Neural cell (in vitro differentiated cells): ENCODE measurements around the gene LYG1. TPM values are rescaled to one million over a fixed set of nuclear protein-coding genes. Genes with fewer than 3 reads are reported as not detected.

Experiments used
- H2AFZ ChIP-seq: fragments of 200-600, 300-800 bp; sonication (generic), shearing (Covaris generic); 2 replicates; pipeline ENCODE4 v1.6.0; 2014; ENCODE audit warnings: low read depth, mild to moderate bottlenecking, antibody characterized with exemption, low read length, moderate library complexity
- H3F3A ChIP-seq: fragments of 200-600 bp; shearing (Covaris generic); 2 replicates; pipeline ENCODE4 v1.6.1; 2016; ENCODE audit warnings: mild to moderate bottlenecking, moderate library complexity, mixed read lengths, antibody characterized with exemption, low read length; ENCODE audit not compliant: insufficient read depth, poor library complexity, severe bottlenecking
- H3K27ac ChIP-seq: fragments of 200-600, 300-800 bp; sonication (generic), shearing (Covaris generic); 2 replicates; pipeline ENCODE4 v1.5.1; 2014; ENCODE audit warnings: mild to moderate bottlenecking, low read length, moderate library complexity
- H3K27me3 ChIP-seq: fragments of 300-800, 200-600 bp; sonication (generic), shearing (Covaris generic); 2 replicates; pipeline ENCODE4 v1.6.0; 2014; ENCODE audit warnings: mild to moderate bottlenecking, low read depth, low read length, moderate library complexity; ENCODE audit not compliant: insufficient read depth
- H3K36me3 ChIP-seq: fragments of 300-800, 200-600 bp; sonication (generic), shearing (Covaris generic); 2 replicates; pipeline ENCODE4 v1.5.1; 2014; ENCODE audit warnings: mild to moderate bottlenecking, antibody characterized with exemption, low read length, moderate library complexity; ENCODE audit not compliant: insufficient read depth
- H3K4me2 ChIP-seq: fragments of 300-800, 200-600 bp; sonication (generic), shearing (Covaris generic); 2 replicates; pipeline ENCODE4 v1.6.0; 2014; ENCODE audit warnings: mild to moderate bottlenecking, low read length
- H3K4me3 ChIP-seq: fragments of 300-800, 200-600 bp; sonication (generic), shearing (Covaris generic); 2 replicates; pipeline ENCODE4 v1.5.1; 2014; ENCODE audit warnings: mild to moderate bottlenecking, low read length, moderate library complexity
- H3K79me2 ChIP-seq: fragments of 200-600 bp; shearing (Covaris generic); replicated peaks from 2 replicates; pipeline ENCODE4 v1.6.0; 2014; ENCODE audit warnings: mild to moderate bottlenecking, low read length, moderate library complexity; ENCODE audit not compliant: insufficient read depth
- H3K9ac ChIP-seq: fragments of 300-800, 200-600 bp; sonication (generic), shearing (Covaris generic); 2 replicates; pipeline ENCODE4 v1.6.1; 2016; ENCODE audit warnings: mild to moderate bottlenecking, low read length, mixed read lengths
- H3K9me2 ChIP-seq: fragments of 200-600 bp; shearing (Covaris generic); 2 replicates; pipeline ENCODE4 v1.6.1; 2016; ENCODE audit warnings: mild to moderate bottlenecking, low read length, mixed read lengths; ENCODE audit not compliant: insufficient read depth
- H3K9me3 ChIP-seq: fragments of 200-600, 300-800 bp; sonication (generic), shearing (Covaris generic); 2 replicates; pipeline ENCODE4 v1.6.1; 2016; ENCODE audit warnings: mild to moderate bottlenecking, mixed run types, low read length, moderate library complexity, mixed read lengths
- H4K20me1 ChIP-seq: fragments of 200-600 bp; shearing (Covaris generic); 2 replicates; pipeline ENCODE4 v1.6.1; 2016; ENCODE audit warnings: mild to moderate bottlenecking, mixed run types; ENCODE audit not compliant: insufficient read depth
- EP300 ChIP-seq: fragments of 450-650 bp; conservative IDR thresholded peaks from 2 replicates; pipeline ENCODE4 v1.6.1; 2014; ENCODE audit warnings: antibody characterized with exemption, mild to moderate bottlenecking, moderate library complexity; ENCODE audit not compliant: poor library complexity, severe bottlenecking
- EZH2 ChIP-seq: fragments of 200-600, 300-800 bp; shearing (Covaris generic), sonication (generic); IDR thresholded peaks from 2 replicates; pipeline ENCODE4 v1.6.1; 2014; ENCODE audit warnings: antibody characterized with exemption, low read length, borderline replicate concordance, mild to moderate bottlenecking; ENCODE audit not compliant: insufficient read depth, poor library complexity, severe bottlenecking
- MXI1 ChIP-seq: fragments of 450-650 bp; conservative IDR thresholded peaks from 2 replicates; pipeline ENCODE4 v1.6.1; 2014; ENCODE audit warnings: antibody characterized with exemption, mild to moderate bottlenecking; ENCODE audit not compliant: poor library complexity, severe bottlenecking
- POLR2AphosphoS5 ChIP-seq: IDR thresholded peaks from 2 replicates; pipeline ENCODE4 v1.6.1; 2012
- RAD21 ChIP-seq: fragments of 450-650 bp; conservative IDR thresholded peaks from 2 replicates; pipeline ENCODE4 v1.6.1; 2014; ENCODE audit warnings: antibody characterized with exemption, mild to moderate bottlenecking, moderate library complexity
- SMC3 ChIP-seq: fragments of 450-650 bp; conservative IDR thresholded peaks from 2 replicates; pipeline ENCODE4 v1.6.1; 2014; ENCODE audit warnings: antibody characterized with exemption, mild to moderate bottlenecking, moderate library complexity; ENCODE audit not compliant: poor library complexity
- TAF1 ChIP-seq: IDR thresholded peaks from 2 replicates; pipeline ENCODE4 v1.6.1; 2012; ENCODE audit warnings: low read depth
- polyA plus RNA-seq: library from polyadenylated mRNA; depleted of rRNA; stranded (reverse); fragments of >200 nt; gene quantifications from 2 replicates; pipeline ENCODE4 v1.2.3, GENCODE V29; 2014
- TF ChIP-seq, protein P1 (sequence below): fragments of 450-650 bp; IDR thresholded peaks from 2 replicates; pipeline ENCODE4 v1.5.1; 2014; ENCODE audit warnings: antibody characterized with exemption, mild to moderate bottlenecking, moderate library complexity; ENCODE audit not compliant: poor library complexity, severe bottlenecking
- TF ChIP-seq, protein P2 (sequence below): IDR thresholded peaks from 2 replicates; pipeline ENCODE4 v1.6.1; 2012; ENCODE audit warnings: borderline replicate concordance

Gene LYG1
- polyA plus RNA-seq, 1 donor from 2014 or later: 2.8 TPM

DNA sequence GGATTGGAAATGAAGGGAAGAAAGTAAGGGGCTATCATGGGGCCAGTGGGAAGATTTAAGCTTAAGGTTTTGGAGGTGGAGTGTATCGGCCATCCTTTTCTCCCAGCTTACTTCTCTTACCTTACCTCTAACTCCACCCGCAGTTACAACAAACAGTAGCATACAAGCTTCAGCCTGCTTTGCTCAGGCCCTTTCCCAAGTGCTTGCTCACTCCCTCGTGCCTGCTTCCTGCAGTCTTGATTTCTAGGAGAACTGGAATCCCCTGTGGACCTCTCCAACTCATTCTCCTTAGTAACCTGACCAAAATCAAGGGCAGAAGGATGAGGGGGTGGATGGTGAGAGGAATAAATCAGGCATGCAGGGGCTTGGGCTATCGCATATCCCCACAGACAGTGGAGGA is 39.8 kb downstream of the LYG1 start:
- Histone ChIP-seq H3K4me2 (no peak overlapping the region), H3K9me2 (no peaks in the 10 kb centered on the region), H3K27me3 (no peaks in the 10 kb centered on the region), H4K20me1 (no peaks in the 10 kb centered on the region), H3K36me3 (no peaks in the 10 kb centered on the region), H3K4me3 (no peak overlapping the region), H3K27ac (no peak overlapping the region), H3K9ac (no peak overlapping the region), H3K79me2 (no peaks in the 10 kb centered on the region), H2AFZ (no peak overlapping the region), H3K9me3 (no peaks in the 10 kb centered on the region), H3F3A (no peaks in the 10 kb centered on the region)
- TF ChIP-seq EZH2 (no peak), EP300 (no peak), RAD21 (no peak), MXI1 (no peak), SMC3 (no peak), POLR2AphosphoS5 (no peak), TAF1 (no peak)
- TF ChIP-seq, protein P1, sequence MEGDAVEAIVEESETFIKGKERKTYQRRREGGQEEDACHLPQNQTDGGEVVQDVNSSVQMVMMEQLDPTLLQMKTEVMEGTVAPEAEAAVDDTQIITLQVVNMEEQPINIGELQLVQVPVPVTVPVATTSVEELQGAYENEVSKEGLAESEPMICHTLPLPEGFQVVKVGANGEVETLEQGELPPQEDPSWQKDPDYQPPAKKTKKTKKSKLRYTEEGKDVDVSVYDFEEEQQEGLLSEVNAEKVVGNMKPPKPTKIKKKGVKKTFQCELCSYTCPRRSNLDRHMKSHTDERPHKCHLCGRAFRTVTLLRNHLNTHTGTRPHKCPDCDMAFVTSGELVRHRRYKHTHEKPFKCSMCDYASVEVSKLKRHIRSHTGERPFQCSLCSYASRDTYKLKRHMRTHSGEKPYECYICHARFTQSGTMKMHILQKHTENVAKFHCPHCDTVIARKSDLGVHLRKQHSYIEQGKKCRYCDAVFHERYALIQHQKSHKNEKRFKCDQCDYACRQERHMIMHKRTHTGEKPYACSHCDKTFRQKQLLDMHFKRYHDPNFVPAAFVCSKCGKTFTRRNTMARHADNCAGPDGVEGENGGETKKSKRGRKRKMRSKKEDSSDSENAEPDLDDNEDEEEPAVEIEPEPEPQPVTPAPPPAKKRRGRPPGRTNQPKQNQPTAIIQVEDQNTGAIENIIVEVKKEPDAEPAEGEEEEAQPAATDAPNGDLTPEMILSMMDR: no peak
- TF ChIP-seq, protein P2, sequence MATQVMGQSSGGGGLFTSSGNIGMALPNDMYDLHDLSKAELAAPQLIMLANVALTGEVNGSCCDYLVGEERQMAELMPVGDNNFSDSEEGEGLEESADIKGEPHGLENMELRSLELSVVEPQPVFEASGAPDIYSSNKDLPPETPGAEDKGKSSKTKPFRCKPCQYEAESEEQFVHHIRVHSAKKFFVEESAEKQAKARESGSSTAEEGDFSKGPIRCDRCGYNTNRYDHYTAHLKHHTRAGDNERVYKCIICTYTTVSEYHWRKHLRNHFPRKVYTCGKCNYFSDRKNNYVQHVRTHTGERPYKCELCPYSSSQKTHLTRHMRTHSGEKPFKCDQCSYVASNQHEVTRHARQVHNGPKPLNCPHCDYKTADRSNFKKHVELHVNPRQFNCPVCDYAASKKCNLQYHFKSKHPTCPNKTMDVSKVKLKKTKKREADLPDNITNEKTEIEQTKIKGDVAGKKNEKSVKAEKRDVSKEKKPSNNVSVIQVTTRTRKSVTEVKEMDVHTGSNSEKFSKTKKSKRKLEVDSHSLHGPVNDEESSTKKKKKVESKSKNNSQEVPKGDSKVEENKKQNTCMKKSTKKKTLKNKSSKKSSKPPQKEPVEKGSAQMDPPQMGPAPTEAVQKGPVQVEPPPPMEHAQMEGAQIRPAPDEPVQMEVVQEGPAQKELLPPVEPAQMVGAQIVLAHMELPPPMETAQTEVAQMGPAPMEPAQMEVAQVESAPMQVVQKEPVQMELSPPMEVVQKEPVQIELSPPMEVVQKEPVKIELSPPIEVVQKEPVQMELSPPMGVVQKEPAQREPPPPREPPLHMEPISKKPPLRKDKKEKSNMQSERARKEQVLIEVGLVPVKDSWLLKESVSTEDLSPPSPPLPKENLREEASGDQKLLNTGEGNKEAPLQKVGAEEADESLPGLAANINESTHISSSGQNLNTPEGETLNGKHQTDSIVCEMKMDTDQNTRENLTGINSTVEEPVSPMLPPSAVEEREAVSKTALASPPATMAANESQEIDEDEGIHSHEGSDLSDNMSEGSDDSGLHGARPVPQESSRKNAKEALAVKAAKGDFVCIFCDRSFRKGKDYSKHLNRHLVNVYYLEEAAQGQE: no peak

DNA sequence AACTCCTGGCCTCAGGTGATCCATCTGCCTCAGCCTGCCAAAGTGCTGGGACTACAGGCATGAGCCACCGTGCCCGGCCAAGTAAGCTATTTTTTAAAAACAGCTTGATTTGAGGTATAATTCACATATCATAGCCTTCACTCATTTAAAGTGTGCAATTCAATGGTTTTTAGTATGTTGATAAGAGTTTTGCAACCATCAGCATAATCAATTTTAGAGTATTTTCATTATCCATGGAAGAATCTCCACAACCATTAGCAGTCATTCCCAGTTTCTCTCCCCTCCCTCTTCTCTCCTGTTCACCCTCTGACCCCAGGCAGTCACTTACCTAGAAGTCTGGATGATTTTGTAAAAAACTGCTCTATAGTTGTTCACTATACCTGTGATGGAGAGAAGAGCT is 40.8 kb downstream of the LYG1 start:
- Histone ChIP-seq H3K36me3 (no peaks in the 10 kb centered on the region), H3K27ac (no peak overlapping the region), H4K20me1 (no peaks in the 10 kb centered on the region), H3K4me2 (no peak overlapping the region), H3K9ac (no peak overlapping the region), H3K27me3 (no peaks in the 10 kb centered on the region), H3F3A (no peaks in the 10 kb centered on the region), H3K9me3 (no peaks in the 10 kb centered on the region), H3K9me2 (no peaks in the 10 kb centered on the region), H2AFZ (no peak overlapping the region), H3K79me2 (no peaks in the 10 kb centered on the region), H3K4me3 (no peak overlapping the region)
- no peak for TF ChIP-seq EP300
- TF ChIP-seq POLR2AphosphoS5: no peak
- no peak for TF ChIP-seq MXI1
- TF ChIP-seq TAF1: no peak
- TF ChIP-seq, protein P2: no peak
